Spleen (tissue), 7 donors: Measurements from ENCODE around the gene CDH13.

Experiments used
- CTCF ChIP-seq, 11 experiments: fragments of 200-600 bp in 7 of 11; fragments of 450-650 bp in 4 of 11; sonication (generic) in 4 of 11; IDR thresholded peaks in 8 of 11; conservative IDR thresholded peaks in 3 of 11; 1 replicate in 7 of 11; 2 replicates in 4 of 11; pipeline versions ENCODE4 v1.4.0 to v1.8.0; 2016 to 2021; ENCODE audit warnings: antibody characterized with exemption in 11 of 11, inconsistent platforms in 4 of 11, mild to moderate bottlenecking in 1 of 11
- POLR2A ChIP-seq, 3 donors: fragments of 450-650 bp; IDR thresholded peaks; one replicate each; pipeline ENCODE4 v1.5.1; 2017; ENCODE audit warnings: antibody characterized with exemption in 3 of 3, mild to moderate bottlenecking in 1 of 3
- POLR2AphosphoS5 ChIP-seq, 3 donors: sonication (generic); formaldehyde crosslinking; IDR thresholded peaks; one replicate each; pipeline ENCODE4 v1.5.1; 2017; ENCODE audit warnings: antibody characterized with exemption in 3 of 3
- donor health status: DM: no; HTN: no; CAD: no; lungs with moderate emphysema.
- donor health status: DM: no; HTN: no; CAD: no.
- donor health status: DM: no; HTN: no; CAD: no.

GRCh38 chr16:83587201-83587600, 960.4 kb downstream of the CDH13 start:
- TF ChIP-seq CTCF (IDR thresholded peaks at IDR 0.05 in 8 of 11, conservative IDR thresholded peaks at IDR 0.05 in 3 of 11), result no peak
- TF ChIP-seq POLR2A (IDR thresholded peaks at IDR 0.05), result no peak
- TF ChIP-seq POLR2AphosphoS5 (IDR thresholded peaks at IDR 0.05), result no peak
